ENCODE measurements around the gene FBXL17.

DNA sequence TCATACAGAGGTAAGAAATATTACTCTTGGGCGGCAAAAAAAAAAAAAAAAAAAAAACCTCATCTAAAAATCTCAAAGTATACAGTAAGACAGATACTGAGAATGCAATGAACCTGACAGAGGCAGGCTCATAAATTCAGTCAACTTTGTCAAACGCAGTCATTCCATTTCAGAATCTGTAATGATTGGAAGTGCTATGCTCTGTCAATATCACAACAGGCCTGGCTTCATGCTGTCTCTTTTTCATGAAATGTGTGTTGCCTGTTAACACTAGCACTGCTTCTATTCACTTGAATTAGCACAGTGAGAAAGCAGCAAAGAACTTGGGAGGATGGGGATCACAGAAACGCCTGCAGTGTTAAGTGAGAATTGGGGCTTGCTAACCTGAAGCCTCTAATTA lies 510.9 kb downstream of the FBXL17 start:
- TF ChIP-seq RAD21 (CRISPR knock-in tag; conservative IDR thresholded peaks at IDR 0.05 in 1 of 2, IDR thresholded peaks at IDR 0.05 in 1 of 2), result no peak
- TF ChIP-seq, protein P1, sequence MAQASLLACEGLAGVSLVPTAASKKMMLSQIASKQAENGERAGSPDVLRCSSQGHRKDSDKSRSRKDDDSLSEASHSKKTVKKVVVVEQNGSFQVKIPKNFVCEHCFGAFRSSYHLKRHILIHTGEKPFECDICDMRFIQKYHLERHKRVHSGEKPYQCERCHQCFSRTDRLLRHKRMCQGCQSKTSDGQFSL (CRISPR knock-in tag; IDR thresholded peaks at IDR 0.05), result no peak
- TF ChIP-seq, protein P1 (tag; IDR thresholded peaks at IDR 0.05), result no peak
- TF ChIP-seq TEAD4 (IDR thresholded peaks at IDR 0.05; ENCODE audit: low read length), result no peak
- no peak for TF ChIP-seq TEAD4 (CRISPR knock-in tag; IDR thresholded peaks at IDR 0.05; ENCODE audit: borderline replicate concordance)
- TF ChIP-seq EZH2 (IDR thresholded peaks at IDR 0.05; ENCODE audit: borderline replicate concordance, low read depth, low read length), result no peak
- TF ChIP-seq ZNF444 (CRISPR knock-in tag; IDR thresholded peaks at IDR 0.05), result no peak
- TF ChIP-seq, protein P2, sequence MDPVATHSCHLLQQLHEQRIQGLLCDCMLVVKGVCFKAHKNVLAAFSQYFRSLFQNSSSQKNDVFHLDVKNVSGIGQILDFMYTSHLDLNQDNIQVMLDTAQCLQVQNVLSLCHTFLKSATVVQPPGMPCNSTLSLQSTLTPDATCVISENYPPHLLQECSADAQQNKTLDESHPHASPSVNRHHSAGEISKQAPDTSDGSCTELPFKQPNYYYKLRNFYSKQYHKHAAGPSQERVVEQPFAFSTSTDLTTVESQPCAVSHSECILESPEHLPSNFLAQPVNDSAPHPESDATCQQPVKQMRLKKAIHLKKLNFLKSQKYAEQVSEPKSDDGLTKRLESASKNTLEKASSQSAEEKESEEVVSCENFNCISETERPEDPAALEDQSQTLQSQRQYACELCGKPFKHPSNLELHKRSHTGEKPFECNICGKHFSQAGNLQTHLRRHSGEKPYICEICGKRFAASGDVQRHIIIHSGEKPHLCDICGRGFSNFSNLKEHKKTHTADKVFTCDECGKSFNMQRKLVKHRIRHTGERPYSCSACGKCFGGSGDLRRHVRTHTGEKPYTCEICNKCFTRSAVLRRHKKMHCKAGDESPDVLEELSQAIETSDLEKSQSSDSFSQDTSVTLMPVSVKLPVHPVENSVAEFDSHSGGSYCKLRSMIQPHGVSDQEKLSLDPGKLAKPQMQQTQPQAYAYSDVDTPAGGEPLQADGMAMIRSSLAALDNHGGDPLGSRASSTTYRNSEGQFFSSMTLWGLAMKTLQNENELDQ (CRISPR knock-in tag; IDR thresholded peaks at IDR 0.05; ENCODE audit: borderline replicate concordance), result no peak
- TF ChIP-seq CBX1 (IDR thresholded peaks at IDR 0.05; ENCODE audit: low read depth), result no peak
- TF ChIP-seq POLR2A (conservative IDR thresholded peaks at IDR 0.05), result no peak
- TF ChIP-seq, protein P3, sequence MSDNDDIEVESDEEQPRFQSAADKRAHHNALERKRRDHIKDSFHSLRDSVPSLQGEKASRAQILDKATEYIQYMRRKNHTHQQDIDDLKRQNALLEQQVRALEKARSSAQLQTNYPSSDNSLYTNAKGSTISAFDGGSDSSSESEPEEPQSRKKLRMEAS (CRISPR knock-in tag; IDR thresholded peaks at IDR 0.05), result no peak
- TF ChIP-seq, protein P4, sequence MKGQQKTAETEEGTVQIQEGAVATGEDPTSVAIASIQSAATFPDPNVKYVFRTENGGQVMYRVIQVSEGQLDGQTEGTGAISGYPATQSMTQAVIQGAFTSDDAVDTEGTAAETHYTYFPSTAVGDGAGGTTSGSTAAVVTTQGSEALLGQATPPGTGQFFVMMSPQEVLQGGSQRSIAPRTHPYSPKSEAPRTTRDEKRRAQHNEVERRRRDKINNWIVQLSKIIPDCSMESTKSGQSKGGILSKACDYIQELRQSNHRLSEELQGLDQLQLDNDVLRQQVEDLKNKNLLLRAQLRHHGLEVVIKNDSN (CRISPR knock-in tag; IDR thresholded peaks at IDR 0.05), result no peak
- TF ChIP-seq, protein P5, sequence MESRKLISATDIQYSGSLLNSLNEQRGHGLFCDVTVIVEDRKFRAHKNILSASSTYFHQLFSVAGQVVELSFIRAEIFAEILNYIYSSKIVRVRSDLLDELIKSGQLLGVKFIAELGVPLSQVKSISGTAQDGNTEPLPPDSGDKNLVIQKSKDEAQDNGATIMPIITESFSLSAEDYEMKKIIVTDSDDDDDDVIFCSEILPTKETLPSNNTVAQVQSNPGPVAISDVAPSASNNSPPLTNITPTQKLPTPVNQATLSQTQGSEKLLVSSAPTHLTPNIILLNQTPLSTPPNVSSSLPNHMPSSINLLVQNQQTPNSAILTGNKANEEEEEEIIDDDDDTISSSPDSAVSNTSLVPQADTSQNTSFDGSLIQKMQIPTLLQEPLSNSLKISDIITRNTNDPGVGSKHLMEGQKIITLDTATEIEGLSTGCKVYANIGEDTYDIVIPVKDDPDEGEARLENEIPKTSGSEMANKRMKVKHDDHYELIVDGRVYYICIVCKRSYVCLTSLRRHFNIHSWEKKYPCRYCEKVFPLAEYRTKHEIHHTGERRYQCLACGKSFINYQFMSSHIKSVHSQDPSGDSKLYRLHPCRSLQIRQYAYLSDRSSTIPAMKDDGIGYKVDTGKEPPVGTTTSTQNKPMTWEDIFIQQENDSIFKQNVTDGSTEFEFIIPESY (CRISPR knock-in tag; IDR thresholded peaks at IDR 0.05), result no peak
- no peak for TF ChIP-seq TCF3 (CRISPR knock-in tag; IDR thresholded peaks at IDR 0.05)

Measured in K562 (cell line).